Stimulated activated naive CD4-positive, alpha-beta T cell treated with Interleukin-2 at 50 U/mL for 16 hours (primary cell): ENCODE measurements around the gene DPH7.
"Not testable (repeated sequence)": the region's sequence is repeated elsewhere in the genome, so short reads cannot be mapped to it uniquely, and the experiment has no call there.

Experiments used
- DNase-seq: peaks from one replicate; lab custom pipeline; 2025; lab: John Stamatoyannopoulos, UW

Gene DPH7

GRCh38 chr9:137580209-137580953 lies 1.7 kb upstream of the DPH7 start:
- no peak for DNase-seq

- no peak for DNase-seq
Measured at GRCh38 chr9:137579259-137579604, 507 bp upstream of the DPH7 start.

GRCh38 chr9:137575716-137576411 lies 2.9 kb downstream of the DPH7 start:
- DNase-seq, result no peak

- DNase-seq, result no peak
Measured at GRCh38 chr9:137575364-137575715, 3.4 kb downstream of the DPH7 start.

GRCh38 chr9:137574192-137574591 lies 4.5 kb downstream of the DPH7 start:
- no peak for DNase-seq

- DNase-seq, result no peak
Measured at GRCh38 chr9:137570566-137570965, 8.2 kb downstream of the DPH7 start.

- no peak for DNase-seq
Measured at GRCh38 chr9:137569609-137570203, 9.0 kb downstream of the DPH7 start.

- not testable (repeated sequence) for DNase-seq
Measured at GRCh38 chr9:137568445-137568844, 10.3 kb downstream of the DPH7 start.

GRCh38 chr9:137564817-137565411 lies 13.8 kb downstream of the DPH7 start:
- no peak for DNase-seq

GRCh38 chr9:137564134-137564533 lies 14.6 kb downstream of the DPH7 start:
- no peak for DNase-seq

- DNase-seq, result no peak
Measured at GRCh38 chr9:137558127-137558526, 20.6 kb downstream of the DPH7 start.

GRCh38 chr9:137556069-137556838 lies 22.5 kb downstream of the DPH7 start:
- no peak for DNase-seq

GRCh38 chr9:137555179-137555578 lies 23.5 kb downstream of the DPH7 start:
- DNase-seq, result no peak

- DNase-seq, result no peak
Measured at GRCh38 chr9:137554349-137554748, 24.4 kb downstream of the DPH7 start.

- DNase-seq, result not testable (repeated sequence)
Measured at GRCh38 chr9:137553654-137554053, 25.1 kb downstream of the DPH7 start.

- DNase-seq, result no peak
Measured at GRCh38 chr9:137552022-137552768, 26.5 kb downstream of the DPH7 start.

GRCh38 chr9:137551264-137552021 lies 27.3 kb downstream of the DPH7 start, which contains the start of gene MRPL41:
Gene MRPL41, plus strand, starts transcription at chr9:137551879. Its CDS starts 203 bp downstream, at chr9:137552082.
- peak; percentile 89 for DNase-seq

GRCh38 chr9:137550958-137551263 lies 27.8 kb downstream of the DPH7 start:
- peak; percentile 40 for DNase-seq

- DNase-seq, result peak; percentile 35
Measured at GRCh38 chr9:137550231-137550621, 28.5 kb downstream of the DPH7 start, which contains the start of gene PNPLA7. Gene PNPLA7, minus strand, starts transcription at chr9:137550402. Its CDS starts 205 bp downstream, at chr9:137550197.

GRCh38 chr9:137547687-137548543 lies 30.8 kb downstream of the DPH7 start:
- no peak for DNase-seq
